Measurements from ENCODE around the gene DNAJB11. TPM values are rescaled to one million over a fixed set of nuclear protein-coding genes. Genes with fewer than 3 reads are reported as not detected.
A peak's percentile ranks its signal among the peaks of the same experiment; 100 is the strongest.
"Not testable (repeated sequence)": the region's sequence is repeated elsewhere in the genome, so short reads cannot be mapped to it uniquely, and the experiment has no call there.

Gene DNAJB11
- total RNA-seq, 1 donor from 2014 or later: 60.4 TPM

GRCh38 chr3:186552408-186553031 lies 18.0 kb upstream of the DNAJB11 start:
- DNase-seq: no peak

- DNase-seq: no peak
Observed at GRCh38 chr3:186564586-186564985, 5.9 kb upstream of the DNAJB11 start.

GRCh38 chr3:186566772-186567071 lies 3.8 kb upstream of the DNAJB11 start:
- no peak for DNase-seq

- peak; percentile 95 for DNase-seq
Observed at GRCh38 chr3:186567072-186567921, 3.2 kb upstream of the DNAJB11 start, which contains the start of gene TBCCD1. TBCCD1 (minus strand) TSS chr3:186567339; CDS start chr3:186564329, 3,010 bp downstream.

GRCh38 chr3:186569361-186569760 lies 1.2 kb upstream of the DNAJB11 start:
- not testable (repeated sequence) for DNase-seq

GRCh38 chr3:186569779-186570095 lies 783 bp upstream of the DNAJB11 start:
- DNase-seq: no peak

- DNase-seq: peak; percentile 3
Observed at GRCh38 chr3:186570941-186571643, 572 bp downstream of the DNAJB11 start.

GRCh38 chr3:186571644-186572013 lies 1.1 kb downstream of the DNAJB11 start:
- DNase-seq: no peak

GRCh38 chr3:186577521-186577920 lies 7.0 kb downstream of the DNAJB11 start:
- no peak for DNase-seq

- no peak for DNase-seq
Observed at GRCh38 chr3:186580785-186581184, 10.3 kb downstream of the DNAJB11 start.

GRCh38 chr3:186582541-186582940 lies 12.0 kb downstream of the DNAJB11 start:
- no peak for DNase-seq

GRCh38 chr3:186583831-186584230 lies 13.3 kb downstream of the DNAJB11 start:
- no peak for DNase-seq

- DNase-seq: not testable (repeated sequence)
Observed at GRCh38 chr3:186586245-186586644, 15.7 kb downstream of the DNAJB11 start.

- DNase-seq: no peak
Observed at GRCh38 chr3:186587183-186587582, 16.7 kb downstream of the DNAJB11 start.

GRCh38 chr3:186588632-186589031 lies 18.1 kb downstream of the DNAJB11 start:
- DNase-seq: no peak

- DNase-seq: peak; percentile 31
Observed at GRCh38 chr3:186589121-186589520, 18.6 kb downstream of the DNAJB11 start.

GRCh38 chr3:186589856-186590579 lies 19.5 kb downstream of the DNAJB11 start:
- DNase-seq: no peak

- DNase-seq: no peak
Observed at GRCh38 chr3:186590580-186591295, 20.2 kb downstream of the DNAJB11 start.

GRCh38 chr3:186592682-186593081 lies 22.2 kb downstream of the DNAJB11 start:
- no peak for DNase-seq

- DNase-seq: no peak
Observed at GRCh38 chr3:186593862-186594261, 23.3 kb downstream of the DNAJB11 start.

- no peak for DNase-seq
Observed at GRCh38 chr3:186594591-186595113, 24.1 kb downstream of the DNAJB11 start.
